Measurements from ENCODE around the gene TMEM143. TPM values are rescaled to one million over a fixed set of nuclear protein-coding genes. Genes with fewer than 3 reads are reported as not detected.

TMEM143 gene
- total and polyA plus RNA-seq, 5 donors from 2014 or later = 1.9 to 9.3 (median 4.9) TPM

- peak overlapping the region; percentile 97 to 99 (median 98) for H3K27ac Mint-ChIP-seq
- no peaks in the 10 kb centered on the region for H3K9me3 Mint-ChIP-seq
- no peak for DNase-seq
- H3K4me3 Mint-ChIP-seq = peak overlapping the region; percentile 94 to 97 (median 94)
- Histone ChIP-seq H3K4me1 (ENCODE audit: control insufficient read depth, insufficient read depth, low read length, poor library complexity, severe bottlenecking) (peaks cover 67% of the 10 kb centered on the region), H3K9me3 (ENCODE audit: control insufficient read depth in 2 of 2, low read length in 2 of 2) (no peaks in the 10 kb centered on the region), H3K27ac (ENCODE audit: insufficient read depth, low read length, poor library complexity, severe bottlenecking) (peak overlapping the region; percentile 86), H3K4me3 (ENCODE audit: low read depth, low read length) (peak overlapping the region; percentile 76), H3K36me3 (ENCODE audit: control insufficient read depth, insufficient read depth, low read length) (peaks cover 18% of the 10 kb centered on the region), H3K27me3 (ENCODE audit: control insufficient read depth, insufficient read depth, low read length) (no peaks in the 10 kb centered on the region)
- H3K36me3 Mint-ChIP-seq = peaks cover 22% of the 10 kb centered on the region
- peaks cover 9 to 61% (median 38%) of the 10 kb centered on the region in 4 donors for H3K4me1 Mint-ChIP-seq
- ATAC-seq (ENCODE audit: low read depth in 2 of 2) = no peak
- no peaks in the 10 kb centered on the region for H3K27me3 Mint-ChIP-seq
Measured at GRCh38 chr19:48332351-48332661, 31.4 kb downstream of the TMEM143 start.

GRCh38 chr19:48330012-48330681 lies 33.6 kb downstream of the TMEM143 start:
- peaks cover 81% of the 10 kb centered on the region for H3K4me1 ChIP-seq (ENCODE audit: control insufficient read depth, insufficient read depth, low read length, poor library complexity, severe bottlenecking)

GRCh38 chr19:48329167-48329891 lies 34.4 kb downstream of the TMEM143 start:
- peak overlapping the region; percentile 94 to 98 (median 96) for H3K4me3 Mint-ChIP-seq
- peaks cover 0 to 2% (median 0%) of the 10 kb centered on the region in 7 donors for H3K9me3 Mint-ChIP-seq
- peaks cover 27% of the 10 kb centered on the region for H3K36me3 Mint-ChIP-seq
- DNase-seq (peak; percentile 48 to 71 (median 50)), ATAC-seq (ENCODE audit: low read depth in 2 of 2) (no peak)
- peaks cover 20% of the 10 kb centered on the region for H3K36me3 ChIP-seq (ENCODE audit: control insufficient read depth, insufficient read depth, low read length)
- H3K27ac Mint-ChIP-seq = peak overlapping the region; percentile 96 to 99 (median 97)
- no peaks in the 10 kb centered on the region for H3K27me3 Mint-ChIP-seq
- H3K27ac ChIP-seq (ENCODE audit: insufficient read depth, low read length, poor library complexity, severe bottlenecking) = peak overlapping the region; percentile 91
- H3K4me1 ChIP-seq (ENCODE audit: control insufficient read depth, insufficient read depth, low read length, poor library complexity, severe bottlenecking) = peaks cover 86% of the 10 kb centered on the region
- H3K9me3 ChIP-seq (ENCODE audit: control insufficient read depth in 2 of 2, low read length in 2 of 2) = no peaks in the 10 kb centered on the region
- peak overlapping the region; percentile 82 for H3K4me3 ChIP-seq (ENCODE audit: low read depth, low read length)
- peaks cover 9 to 78% (median 43%) of the 10 kb centered on the region in 4 donors for H3K4me1 Mint-ChIP-seq
- H3K27me3 ChIP-seq (ENCODE audit: control insufficient read depth, insufficient read depth, low read length) = no peaks in the 10 kb centered on the region

More at GRCh38 chr19:48330012-48330681, 33.6 kb downstream of the TMEM143 start:
- peaks cover 20% of the 10 kb centered on the region for H3K36me3 ChIP-seq (ENCODE audit: control insufficient read depth, insufficient read depth, low read length)
- DNase-seq (peak; percentile 82 to 96 (median 90)), ATAC-seq (ENCODE audit: low read depth in 2 of 2) (peak; percentile 35)
- H3K27me3 ChIP-seq (ENCODE audit: control insufficient read depth, insufficient read depth, low read length) = no peaks in the 10 kb centered on the region
- peaks cover 26% of the 10 kb centered on the region for H3K36me3 Mint-ChIP-seq
- peak overlapping the region; percentile 82 for H3K4me3 ChIP-seq (ENCODE audit: low read depth, low read length)
- H3K4me3 Mint-ChIP-seq = peak overlapping the region; percentile 94 to 98 (median 96)
- H3K9me3 Mint-ChIP-seq = peaks cover 0 to under 1% (median 0%) of the 10 kb centered on the region in 7 donors
- H3K9me3 ChIP-seq (ENCODE audit: control insufficient read depth in 2 of 2, low read length in 2 of 2) = no peaks in the 10 kb centered on the region
- peaks cover 9 to 78% (median 43%) of the 10 kb centered on the region in 4 donors for H3K4me1 Mint-ChIP-seq
- no peaks in the 10 kb centered on the region for H3K27me3 Mint-ChIP-seq
- peak overlapping the region; percentile 96 to 99 (median 97) for H3K27ac Mint-ChIP-seq
- H3K27ac ChIP-seq (ENCODE audit: insufficient read depth, low read length, poor library complexity, severe bottlenecking) = peak overlapping the region; percentile 91

- H3K4me1 ChIP-seq (ENCODE audit: control insufficient read depth, insufficient read depth, low read length, poor library complexity, severe bottlenecking) = peaks cover 88% of the 10 kb centered on the region
- Mint-ChIP-seq H3K36me3 (peaks cover 27% of the 10 kb centered on the region), H3K27ac (peak within 1 kb of the TSS; percentile 99 to 100 (median 99)), H3K4me3 (peak within 1 kb of the TSS; percentile 94 to 99 (median 98)), H3K4me1 (peaks cover 9 to 92% (median 60%) of the 10 kb centered on the region in 4 donors), H3K27me3 (peaks cover 11% of the 10 kb centered on the region), H3K9me3 (peaks cover 0 to 3% (median 0%) of the 10 kb centered on the region in 7 donors)
- DNase-seq = peak; percentile 77 to 91 (median 84)
- peak within 1 kb of the TSS; percentile 94 for H3K4me3 ChIP-seq (ENCODE audit: low read depth, low read length)
- ATAC-seq (ENCODE audit: low read depth in 2 of 2) = peak; percentile 23
- peaks cover 18% of the 10 kb centered on the region for H3K36me3 ChIP-seq (ENCODE audit: control insufficient read depth, insufficient read depth, low read length)
- no peaks in the 10 kb centered on the region for H3K27me3 ChIP-seq (ENCODE audit: control insufficient read depth, insufficient read depth, low read length)
- H3K27ac ChIP-seq (ENCODE audit: insufficient read depth, low read length, poor library complexity, severe bottlenecking) = peak within 1 kb of the TSS; percentile 99
- no peaks in the 10 kb centered on the region for H3K9me3 ChIP-seq (ENCODE audit: control insufficient read depth in 2 of 2, low read length in 2 of 2)
Measured at GRCh38 chr19:48325265-48325910, 38.4 kb downstream of the TMEM143 start, which contains the start of gene EMP3. Gene EMP3, plus strand, starts transcription at chr19:48325552. Its CDS starts 1,293 bp downstream, at chr19:48326845.

GRCh38 chr19:48321622-48322591 lies 41.8 kb downstream of the TMEM143 start:
- peak overlapping the region; percentile 93 to 99 (median 97) for H3K4me3 Mint-ChIP-seq
- peak; percentile 98 to 100 (median 99) for DNase-seq
- H3K4me1 Mint-ChIP-seq = peaks cover 0 to 66% (median 44%) of the 10 kb centered on the region in 4 donors
- peak overlapping the region; percentile 86 for H3K4me3 ChIP-seq (ENCODE audit: low read depth, low read length)
- peak overlapping the region; percentile 99 to 100 (median 99) for H3K27ac Mint-ChIP-seq
- no peaks in the 10 kb centered on the region for H3K9me3 ChIP-seq (ENCODE audit: control insufficient read depth in 2 of 2, low read length in 2 of 2)
- H3K36me3 ChIP-seq (ENCODE audit: control insufficient read depth, insufficient read depth, low read length) = no peaks in the 10 kb centered on the region
- H3K27me3 Mint-ChIP-seq = peaks cover 12% of the 10 kb centered on the region
- H3K36me3 Mint-ChIP-seq = peaks cover 8% of the 10 kb centered on the region
- no peaks in the 10 kb centered on the region for H3K27me3 ChIP-seq (ENCODE audit: control insufficient read depth, insufficient read depth, low read length)
- peak overlapping the region; percentile 99 for H3K27ac ChIP-seq (ENCODE audit: insufficient read depth, low read length, poor library complexity, severe bottlenecking)
- H3K4me1 ChIP-seq (ENCODE audit: control insufficient read depth, insufficient read depth, low read length, poor library complexity, severe bottlenecking) = peaks cover 59% of the 10 kb centered on the region
- peaks cover 0 to 3% (median 0%) of the 10 kb centered on the region in 7 donors for H3K9me3 Mint-ChIP-seq
- peak; percentile 73 to 81 for ATAC-seq (ENCODE audit: low read depth in 2 of 2)

- Mint-ChIP-seq H3K4me1 (peaks cover 0 to 61% (median 42%) of the 10 kb centered on the region in 4 donors), H3K36me3 (peaks cover 8% of the 10 kb centered on the region), H3K4me3 (peak overlapping the region; percentile 93 to 99 (median 97)), H3K27me3 (peaks cover 12% of the 10 kb centered on the region), H3K27ac (peak overlapping the region; percentile 97 to 100 (median 99)), H3K9me3 (peaks cover 0 to 3% (median 0%) of the 10 kb centered on the region in 7 donors)
- peak overlapping the region; percentile 99 for H3K27ac ChIP-seq (ENCODE audit: insufficient read depth, low read length, poor library complexity, severe bottlenecking)
- no peaks in the 10 kb centered on the region for H3K27me3 ChIP-seq (ENCODE audit: control insufficient read depth, insufficient read depth, low read length)
- peak; percentile 50 to 56 for ATAC-seq (ENCODE audit: low read depth in 2 of 2)
- no peaks in the 10 kb centered on the region for H3K9me3 ChIP-seq (ENCODE audit: control insufficient read depth in 2 of 2, low read length in 2 of 2)
- no peaks in the 10 kb centered on the region for H3K36me3 ChIP-seq (ENCODE audit: control insufficient read depth, insufficient read depth, low read length)
- H3K4me3 ChIP-seq (ENCODE audit: low read depth, low read length) = peak overlapping the region; percentile 72
- peaks cover 53% of the 10 kb centered on the region for H3K4me1 ChIP-seq (ENCODE audit: control insufficient read depth, insufficient read depth, low read length, poor library complexity, severe bottlenecking)
- DNase-seq = peak; percentile 88 to 98 (median 95)
Measured at GRCh38 chr19:48321372-48321621, 42.4 kb downstream of the TMEM143 start.

Data from CD4-positive, CD25-positive, alpha-beta regulatory T cell (primary cell).